NT2/D1 (cell line): ENCODE data around the gene CTSC.

Experiments
- DNase-seq: peaks from one replicate; pipeline ENCODE4 v3.0.0-alpha.2; 2011; ENCODE audit warnings: low read depth, low spot score
- H3K27me3 ChIP-seq: 2 replicates; pipeline ENCODE4 v1.6.0; 2011; ENCODE audit warnings: mild to moderate bottlenecking; ENCODE audit not compliant: insufficient read length, insufficient read depth
- H3K36me3 ChIP-seq: 2 replicates; pipeline ENCODE4 v1.6.1; 2011; ENCODE audit warnings: mild to moderate bottlenecking, low read length, mixed read lengths; ENCODE audit not compliant: insufficient read depth, insufficient read length
- H3K4me1 ChIP-seq: 2 replicates; pipeline ENCODE4 v1.5.1; 2011; ENCODE audit not compliant: insufficient read depth, insufficient read length
- H3K4me3 ChIP-seq: 2 replicates; pipeline ENCODE4 v1.5.1; 2011; ENCODE audit warnings: low read depth; ENCODE audit not compliant: insufficient read length
- H3K9ac ChIP-seq: 2 replicates; pipeline ENCODE4 v1.6.0; 2011; ENCODE audit warnings: low read depth; ENCODE audit not compliant: insufficient read length
- H3K9me3 ChIP-seq: 2 replicates; pipeline ENCODE4 v1.5.1; 2011; ENCODE audit warnings: mild to moderate bottlenecking, low read length; ENCODE audit not compliant: insufficient read depth
- SUZ12 ChIP-seq: IDR thresholded peaks from 2 replicates; pipeline ENCODE4 v1.6.1; 2011; ENCODE audit not compliant: insufficient read length, insufficient read depth; ENCODE audit errors: extremely low read depth
- YY1 ChIP-seq: IDR thresholded peaks from 2 replicates; pipeline ENCODE4 v1.6.1; 2011; ENCODE audit not compliant: insufficient read length, insufficient read depth
- ZNF274 ChIP-seq: IDR thresholded peaks from 2 replicates; pipeline ENCODE4 v1.6.1; 2011; ENCODE audit warnings: mild to moderate bottlenecking, low read depth, low read length

Gene CTSC

GRCh38 chr11:88340366-88340935 is 2.9 kb upstream of the CTSC start:
- Histone ChIP-seq H3K27me3 (no peaks in the 10 kb centered on the region), H3K9ac (no peak overlapping the region), H3K36me3 (no peaks in the 10 kb centered on the region), H3K4me1 (no peaks in the 10 kb centered on the region), H3K9me3 (no peaks in the 10 kb centered on the region), H3K4me3 (no peak overlapping the region)
- DNase-seq, result no peak
- TF ChIP-seq ZNF274, result no peak
- no peak for TF ChIP-seq SUZ12
- no peak for TF ChIP-seq YY1

- Histone ChIP-seq H3K36me3 (peaks cover 20% of the 10 kb centered on the region), H3K4me3 (peak overlapping the region; percentile 85), H3K27me3 (no peaks in the 10 kb centered on the region), H3K4me1 (no peaks in the 10 kb centered on the region), H3K9me3 (no peaks in the 10 kb centered on the region), H3K9ac (peak overlapping the region; percentile 81)
- TF ChIP-seq ZNF274 (no peak), SUZ12 (no peak), YY1 (no peak)
- no peak for DNase-seq
These were observed 592 bp upstream of the CTSC start for GRCh38 chr11:88337987-88338668.

- H3K9ac ChIP-seq, result peak overlapping the region; percentile 5
- H3K4me3 ChIP-seq, result peak overlapping the region; percentile 8
- no peaks in the 10 kb centered on the region for H3K27me3 ChIP-seq
- no peaks in the 10 kb centered on the region for H3K9me3 ChIP-seq
- peaks cover 40% of the 10 kb centered on the region for H3K36me3 ChIP-seq
- TF ChIP-seq ZNF274 (no peak), SUZ12 (no peak), YY1 (no peak)
- H3K4me1 ChIP-seq, result no peaks in the 10 kb centered on the region
- DNase-seq, result no peak
These were observed 2.3 kb downstream of the CTSC start for GRCh38 chr11:88335284-88335683.

GRCh38 chr11:88333862-88334261 is 3.7 kb downstream of the CTSC start:
- no peak for DNase-seq
- Histone ChIP-seq H3K9ac (no peak overlapping the region), H3K36me3 (peaks cover 45% of the 10 kb centered on the region), H3K9me3 (no peaks in the 10 kb centered on the region), H3K27me3 (no peaks in the 10 kb centered on the region), H3K4me1 (no peaks in the 10 kb centered on the region), H3K4me3 (no peak overlapping the region)
- TF ChIP-seq SUZ12, result no peak
- TF ChIP-seq ZNF274, result no peak
- TF ChIP-seq YY1, result no peak

GRCh38 chr11:88332851-88333250 is 4.7 kb downstream of the CTSC start:
- Histone ChIP-seq H3K9me3 (no peaks in the 10 kb centered on the region), H3K4me1 (no peaks in the 10 kb centered on the region), H3K9ac (no peak overlapping the region), H3K36me3 (peaks cover 50% of the 10 kb centered on the region), H3K4me3 (no peak overlapping the region), H3K27me3 (no peaks in the 10 kb centered on the region)
- no peak for DNase-seq
- TF ChIP-seq SUZ12 (no peak), YY1 (no peak), ZNF274 (no peak)

GRCh38 chr11:88330826-88331428 is 6.6 kb downstream of the CTSC start:
- Histone ChIP-seq H3K9me3 (no peaks in the 10 kb centered on the region), H3K36me3 (peaks cover 55% of the 10 kb centered on the region), H3K9ac (no peak overlapping the region), H3K4me1 (no peaks in the 10 kb centered on the region), H3K4me3 (no peak overlapping the region), H3K27me3 (no peaks in the 10 kb centered on the region)
- no peak for DNase-seq
- no peak for TF ChIP-seq ZNF274
- TF ChIP-seq SUZ12, result no peak

- DNase-seq, result no peak
- Histone ChIP-seq H3K27me3 (no peaks in the 10 kb centered on the region), H3K9ac (no peak overlapping the region), H3K9me3 (no peaks in the 10 kb centered on the region), H3K36me3 (peaks cover 50% of the 10 kb centered on the region), H3K4me3 (no peak overlapping the region), H3K4me1 (no peaks in the 10 kb centered on the region)
- TF ChIP-seq ZNF274 (no peak), SUZ12 (no peak), YY1 (no peak)
These were observed 7.8 kb downstream of the CTSC start for GRCh38 chr11:88329563-88330250.
